ENCODE data around the gene CCDC178.

DNA sequence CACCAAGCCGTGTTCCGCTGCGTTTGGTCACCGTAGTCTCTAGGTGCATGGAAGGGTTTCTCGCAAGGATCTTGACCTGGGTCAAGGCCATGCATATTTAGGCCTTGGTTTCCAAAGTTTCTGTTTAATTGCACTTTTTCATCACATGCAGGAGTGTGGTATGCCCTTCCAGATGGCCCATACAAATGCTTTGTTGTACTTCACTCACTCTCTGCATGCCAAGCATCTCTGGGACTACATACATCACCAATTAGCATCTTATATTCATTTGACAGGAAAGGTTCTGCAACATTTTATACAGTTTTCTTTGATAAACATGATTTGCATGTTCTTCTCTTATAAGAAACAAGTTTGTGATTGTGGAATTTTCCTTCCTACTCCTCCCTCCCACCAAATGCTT, 534.9 kb downstream of the CCDC178 start:
- TF ChIP-seq, protein P1, sequence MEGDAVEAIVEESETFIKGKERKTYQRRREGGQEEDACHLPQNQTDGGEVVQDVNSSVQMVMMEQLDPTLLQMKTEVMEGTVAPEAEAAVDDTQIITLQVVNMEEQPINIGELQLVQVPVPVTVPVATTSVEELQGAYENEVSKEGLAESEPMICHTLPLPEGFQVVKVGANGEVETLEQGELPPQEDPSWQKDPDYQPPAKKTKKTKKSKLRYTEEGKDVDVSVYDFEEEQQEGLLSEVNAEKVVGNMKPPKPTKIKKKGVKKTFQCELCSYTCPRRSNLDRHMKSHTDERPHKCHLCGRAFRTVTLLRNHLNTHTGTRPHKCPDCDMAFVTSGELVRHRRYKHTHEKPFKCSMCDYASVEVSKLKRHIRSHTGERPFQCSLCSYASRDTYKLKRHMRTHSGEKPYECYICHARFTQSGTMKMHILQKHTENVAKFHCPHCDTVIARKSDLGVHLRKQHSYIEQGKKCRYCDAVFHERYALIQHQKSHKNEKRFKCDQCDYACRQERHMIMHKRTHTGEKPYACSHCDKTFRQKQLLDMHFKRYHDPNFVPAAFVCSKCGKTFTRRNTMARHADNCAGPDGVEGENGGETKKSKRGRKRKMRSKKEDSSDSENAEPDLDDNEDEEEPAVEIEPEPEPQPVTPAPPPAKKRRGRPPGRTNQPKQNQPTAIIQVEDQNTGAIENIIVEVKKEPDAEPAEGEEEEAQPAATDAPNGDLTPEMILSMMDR (IDR thresholded peaks at IDR 0.05; ENCODE audit: insufficient read depth, low read length, poor library complexity, severe bottlenecking): no peak
- TF ChIP-seq EZH2phosphoT487 (conservative IDR thresholded peaks at IDR 0.05; ENCODE audit: low read length): no peak

All from SU-DHL-6 (cell line).